HG03520 (cell line): Measurements from ENCODE around the gene LRMDA.

Experiments used
- ATAC-seq: cut with Tn5 transposase; IDR thresholded peaks from one replicate; pipeline ENCODE4 v1.9.1; 2021; ENCODE audit warnings: mild to moderate bottlenecking, moderate library complexity; ENCODE audit not compliant: unreplicated experiment

The LRMDA gene

DNA sequence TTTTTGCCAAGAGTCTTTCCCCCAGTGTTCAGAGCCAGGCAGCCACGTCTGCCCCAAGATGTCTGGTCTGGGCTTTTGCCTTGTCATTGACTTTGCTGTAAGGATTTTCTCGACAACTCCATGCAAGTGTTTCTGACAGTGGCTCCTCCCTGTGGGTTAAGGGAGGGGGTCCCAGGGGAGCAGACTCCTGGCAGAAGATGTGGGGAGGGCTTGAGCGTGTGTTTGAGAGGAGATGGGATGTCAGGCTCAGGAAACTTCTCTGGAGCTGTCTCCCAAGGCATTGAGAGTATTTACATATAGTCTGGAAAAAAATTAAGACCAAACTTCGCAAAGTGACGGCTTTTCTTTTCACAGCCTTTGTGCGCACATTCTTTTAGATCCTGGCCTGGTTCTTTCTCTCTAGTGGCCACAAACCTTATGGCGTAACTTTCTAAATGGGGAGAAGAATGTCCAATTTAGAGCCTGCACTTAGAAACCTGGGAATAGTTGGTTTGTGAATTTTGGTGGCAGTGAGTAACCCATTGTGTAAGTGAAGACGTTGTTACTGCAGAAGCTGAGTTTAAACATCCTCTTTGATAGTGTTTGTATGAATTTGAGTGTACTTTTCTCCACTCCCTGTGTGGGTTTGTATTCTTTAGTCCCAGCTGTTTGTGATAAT is 201.5 kb downstream of the LRMDA start:
- no peak for ATAC-seq

- ATAC-seq = no peak
Measured at GRCh38 chr10:75633568-75633967, 202.1 kb downstream of the LRMDA start.

GRCh38 chr10:75634947-75635346 is 203.5 kb downstream of the LRMDA start:
- no peak for ATAC-seq

DNA sequence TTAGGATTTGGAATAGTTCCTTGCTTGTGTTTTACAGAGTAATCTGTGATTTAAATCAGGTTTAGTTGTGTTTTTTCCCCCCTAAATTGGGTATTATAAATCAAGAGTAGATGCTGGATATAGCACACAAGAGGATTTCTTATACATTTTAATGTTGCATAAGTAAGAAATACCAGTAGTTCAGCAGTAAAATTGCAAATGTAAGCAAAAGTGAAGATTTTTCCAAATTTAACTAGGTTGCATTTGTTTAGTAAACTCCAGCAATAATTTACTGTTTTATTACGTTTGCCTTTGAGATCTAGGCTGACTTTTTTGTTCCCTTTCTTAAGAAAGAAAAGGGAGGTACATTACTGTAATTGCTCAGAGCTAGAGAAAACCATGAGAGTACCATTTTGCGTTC is 207.3 kb downstream of the LRMDA start:
- no peak for ATAC-seq

GRCh38 chr10:75639736-75640135 is 208.3 kb downstream of the LRMDA start:
- no peak for ATAC-seq

DNA sequence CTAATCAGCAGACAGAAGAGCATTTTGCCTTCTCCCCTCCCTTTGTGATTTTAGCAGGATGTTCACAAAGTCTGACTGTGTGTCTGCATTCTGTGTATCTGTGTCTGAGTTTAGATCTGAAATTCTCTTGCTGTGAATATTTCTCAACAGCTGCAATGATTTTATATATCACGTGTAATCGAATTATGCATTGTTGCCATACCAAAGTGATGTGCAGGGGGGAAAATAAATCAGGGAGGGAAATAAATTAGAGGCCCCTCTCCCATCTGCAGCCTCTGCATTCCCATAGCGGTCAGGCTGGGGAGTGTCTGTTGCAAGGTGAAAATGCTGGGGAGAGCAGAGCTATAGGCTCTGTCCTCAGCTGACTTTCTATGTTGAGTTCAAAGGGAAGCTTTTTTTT is 209.0 kb downstream of the LRMDA start:
- ATAC-seq = no peak

DNA sequence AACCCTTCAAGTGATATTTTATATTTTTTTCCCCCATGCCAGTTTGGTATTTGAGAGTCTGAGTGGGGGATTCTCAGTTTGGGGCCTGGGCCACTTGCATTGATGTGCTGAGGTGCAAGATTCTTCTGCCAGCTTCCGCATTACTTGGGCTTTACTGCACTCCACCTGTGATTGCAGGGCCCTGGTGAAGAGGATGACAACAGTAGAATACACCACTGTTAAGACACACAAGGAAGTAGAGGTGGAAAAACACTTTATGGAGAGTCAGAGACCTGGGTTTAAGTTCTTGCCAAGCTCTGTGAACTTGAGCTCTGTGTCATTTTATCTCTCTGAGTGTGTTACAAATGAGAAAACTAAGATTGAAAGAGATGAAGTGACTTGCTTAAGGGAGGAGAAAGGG is 209.4 kb downstream of the LRMDA start:
- ATAC-seq = no peak

- no peak for ATAC-seq
Measured at GRCh38 chr10:75643405-75643804, 212.0 kb downstream of the LRMDA start.

- ATAC-seq = no peak
Measured at GRCh38 chr10:75643944-75644692, 212.7 kb downstream of the LRMDA start.

DNA sequence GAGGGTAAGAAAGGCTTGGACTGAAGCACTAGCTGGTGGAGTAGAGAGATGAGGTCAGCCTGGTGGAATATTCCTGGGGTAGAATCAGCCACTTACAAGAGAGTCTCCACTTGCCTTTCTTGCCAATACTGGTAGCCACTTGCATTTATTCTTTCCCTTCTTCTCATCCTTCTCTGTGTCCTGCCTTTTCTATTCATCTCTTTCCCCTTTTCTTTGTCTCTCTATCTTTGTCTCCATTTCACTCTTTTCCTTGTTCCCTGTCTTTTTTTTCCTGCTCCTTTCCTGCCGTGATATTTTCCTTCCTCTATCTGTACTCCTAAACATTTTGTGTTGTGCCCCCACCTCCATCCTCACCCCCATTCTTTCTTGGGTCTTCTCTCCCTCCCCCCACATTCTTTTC is 214.3 kb downstream of the LRMDA start:
- no peak for ATAC-seq

GRCh38 chr10:75646218-75646915 is 214.9 kb downstream of the LRMDA start:
- no peak for ATAC-seq

GRCh38 chr10:75646916-75647315 is 215.5 kb downstream of the LRMDA start:
- ATAC-seq = no peak

- no peak for ATAC-seq
Measured at GRCh38 chr10:75647675-75648074, 216.3 kb downstream of the LRMDA start.

DNA sequence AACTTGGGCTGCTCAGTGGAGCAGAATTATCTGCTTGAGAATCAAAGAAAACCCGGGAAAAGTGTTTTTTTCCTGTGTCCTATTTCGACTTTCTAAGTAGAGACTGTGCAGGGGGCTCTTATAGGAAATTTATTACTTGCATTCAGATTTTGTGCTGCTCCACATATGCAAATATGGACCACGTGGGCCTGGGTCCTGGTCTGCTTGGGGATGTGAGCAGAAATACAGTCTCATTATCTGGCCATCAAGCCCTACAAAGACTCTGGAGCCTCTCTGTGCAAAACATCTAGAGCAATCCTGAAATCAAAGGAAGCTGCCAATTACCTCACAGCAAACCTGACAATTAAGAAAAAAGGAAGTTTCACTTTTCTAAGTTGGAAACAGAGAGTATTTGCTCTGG is 216.9 kb downstream of the LRMDA start:
- no peak for ATAC-seq

DNA sequence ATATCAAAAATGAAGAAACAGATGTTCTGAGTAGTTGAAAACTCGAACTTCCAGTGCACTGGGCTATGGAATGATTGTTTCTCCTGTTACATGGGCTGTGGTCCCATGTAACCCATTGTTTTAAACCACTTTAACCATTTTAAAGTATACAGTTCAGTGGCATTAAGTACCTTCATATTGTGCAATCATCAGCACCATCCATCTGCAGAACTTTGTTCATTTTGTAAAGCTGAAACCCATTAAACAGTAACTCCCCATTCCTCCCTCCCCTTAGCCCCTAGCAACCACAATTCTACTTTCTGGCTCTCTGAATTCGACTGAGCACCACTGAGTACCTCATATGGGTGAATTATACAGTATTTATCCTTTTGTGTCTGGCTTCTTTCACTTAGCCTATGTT is 217.4 kb downstream of the LRMDA start:
- no peak for ATAC-seq

DNA sequence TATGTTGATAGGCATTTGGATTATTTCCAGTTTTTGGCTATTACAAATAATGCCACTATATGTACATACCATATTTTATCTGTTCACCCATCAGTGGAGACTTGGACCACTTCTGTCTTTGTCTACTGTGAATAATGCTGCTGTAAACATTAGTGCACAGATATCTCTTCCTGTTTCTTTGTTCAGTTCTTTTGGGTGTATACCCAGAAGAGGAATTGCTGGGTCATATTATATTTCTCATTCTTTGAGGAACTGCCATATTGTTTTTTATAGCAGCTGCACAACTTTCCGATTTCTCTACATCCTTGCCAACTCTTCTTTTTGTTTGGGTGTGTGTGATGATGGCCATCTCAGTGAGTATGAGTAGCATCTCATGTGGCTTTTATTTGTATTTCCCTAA is 218.0 kb downstream of the LRMDA start:
- ATAC-seq = no peak

DNA sequence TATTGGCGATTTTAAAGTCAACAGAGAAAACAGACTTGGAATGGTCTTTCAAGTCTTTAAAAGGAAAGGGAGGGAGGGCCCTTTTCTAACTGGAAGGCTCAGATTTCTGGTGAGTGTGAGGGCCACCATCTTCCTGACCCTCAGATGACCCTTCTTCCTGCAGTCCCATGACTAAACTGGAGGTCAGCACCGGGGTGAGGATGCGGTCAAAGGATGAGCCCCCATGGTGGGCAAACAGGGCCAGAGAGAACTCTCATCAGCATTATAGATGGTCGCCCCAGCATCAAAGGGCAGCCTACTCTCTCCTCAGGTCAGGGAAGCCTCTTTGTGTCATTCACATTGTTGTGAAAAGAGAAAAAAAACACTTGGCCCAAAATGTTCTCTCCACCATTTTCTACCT is 219.2 kb downstream of the LRMDA start:
- ATAC-seq = no peak

- ATAC-seq = no peak
Measured at GRCh38 chr10:75651417-75651816, 220.0 kb downstream of the LRMDA start.

- ATAC-seq = no peak
Measured at GRCh38 chr10:75652146-75652740, 220.8 kb downstream of the LRMDA start.

- no peak for ATAC-seq
Measured at GRCh38 chr10:75653761-75654160, 222.3 kb downstream of the LRMDA start.

DNA sequence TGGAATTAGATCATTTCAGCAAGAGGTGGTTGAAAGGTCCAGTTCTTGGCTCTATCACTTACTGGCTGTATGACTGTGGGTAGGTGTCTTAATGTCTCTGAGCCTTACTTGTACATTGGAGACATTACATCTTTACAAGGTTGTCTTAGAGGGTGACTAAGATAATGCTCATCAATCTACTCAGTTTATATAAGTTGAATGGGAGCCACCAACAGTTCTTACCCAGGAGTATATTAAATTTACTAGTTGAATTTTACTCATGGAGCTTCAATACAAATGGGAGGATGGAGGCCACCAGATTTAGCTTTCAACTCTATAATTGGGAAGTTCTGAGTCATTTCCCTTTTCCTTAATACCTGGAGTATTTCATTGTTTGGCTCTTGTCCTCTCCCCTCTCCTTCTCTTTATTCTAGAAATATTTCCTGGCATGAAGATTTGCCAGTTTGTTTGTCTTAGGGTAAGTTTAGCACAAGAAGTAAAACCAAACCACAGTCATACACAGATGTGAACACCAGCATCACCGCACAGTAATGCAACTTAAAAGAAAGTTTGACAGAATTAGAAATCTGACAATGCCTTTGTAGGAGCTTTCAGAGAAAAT is 222.8 kb downstream of the LRMDA start:
- ATAC-seq = no peak
